HEK293 (cell line): ENCODE measurements around the gene SYNE1.

Experiments used
- BCL11A ChIP-seq: fragments of 450-650 bp; formaldehyde crosslinking; IDR thresholded peaks from 2 replicates; pipeline ENCODE4 v1.5.1; 2016; ENCODE audit warnings: low read depth, missing biosample characterization, missing genetic modification characterization
- ELK4 ChIP-seq: IDR thresholded peaks from 2 replicates; pipeline ENCODE4 v1.6.1; 2011; ENCODE audit warnings: mild to moderate bottlenecking, low read depth, low read length, borderline replicate concordance
- HOXA7 ChIP-seq: sonication (generic); formaldehyde crosslinking; IDR thresholded peaks from 2 replicates; pipeline ENCODE4 v1.8.1; 2022; ENCODE audit warnings: missing genetic modification reagents, borderline replicate concordance
- OSR2 ChIP-seq: fragments of 450-650 bp; formaldehyde crosslinking; IDR thresholded peaks from 2 replicates; pipeline ENCODE4 v1.5.1; 2016; ENCODE audit warnings: missing biosample characterization, missing genetic modification characterization
- YY1 ChIP-seq: fragments of 450-650 bp; formaldehyde crosslinking; IDR thresholded peaks from 2 replicates; pipeline ENCODE4 v1.5.1; 2018; ENCODE audit warnings: missing biosample characterization, missing genetic modification characterization
- ZBTB49 ChIP-seq: fragments of 450-650 bp; formaldehyde crosslinking; IDR thresholded peaks from 2 replicates; pipeline ENCODE4 v1.5.1; 2016; ENCODE audit warnings: missing biosample characterization, missing genetic modification characterization, low read depth
- ZNF274 ChIP-seq, 2 experiments: fragments of 200-500 bp in 1 of 2; fragments of 450-650 bp in 1 of 2; sonication (Bioruptor generic) in 1 of 2; formaldehyde crosslinking in 1 of 2; IDR thresholded peaks; 2 replicates each; pipeline versions ENCODE4 v1.5.1 to v1.6.1; 2014 to 2016; ENCODE audit warnings: borderline replicate concordance in 1 of 2, inconsistent platforms in 1 of 2, low read length in 1 of 2, missing biosample characterization in 1 of 2, missing genetic modification characterization in 1 of 2
- ZNF350 ChIP-seq: fragments of 450-650 bp; formaldehyde crosslinking; IDR thresholded peaks from 2 replicates; pipeline ENCODE4 v1.5.0; 2017; ENCODE audit warnings: missing biosample characterization, mild to moderate bottlenecking, missing genetic modification characterization
- ZNF48 ChIP-seq: fragments of 450-650 bp; formaldehyde crosslinking; IDR thresholded peaks from 2 replicates; pipeline ENCODE4 v1.5.1; 2016; ENCODE audit warnings: missing biosample characterization, missing genetic modification characterization
- TF ChIP-seq, protein P1 (sequence below): fragments of 450-650 bp; formaldehyde crosslinking; IDR thresholded peaks from 2 replicates; pipeline ENCODE4 v1.5.1; 2016; ENCODE audit warnings: missing biosample characterization, missing genetic modification characterization
- TF ChIP-seq, protein P2 (sequence below): fragments of 450-650 bp; formaldehyde crosslinking; IDR thresholded peaks from 2 replicates; pipeline ENCODE4 v1.5.1; 2017; ENCODE audit warnings: missing biosample characterization, missing genetic modification characterization

GRCh38 chr6:152463164-152463563 lies 174.0 kb downstream of the SYNE1 start:
- TF ChIP-seq, protein P1, sequence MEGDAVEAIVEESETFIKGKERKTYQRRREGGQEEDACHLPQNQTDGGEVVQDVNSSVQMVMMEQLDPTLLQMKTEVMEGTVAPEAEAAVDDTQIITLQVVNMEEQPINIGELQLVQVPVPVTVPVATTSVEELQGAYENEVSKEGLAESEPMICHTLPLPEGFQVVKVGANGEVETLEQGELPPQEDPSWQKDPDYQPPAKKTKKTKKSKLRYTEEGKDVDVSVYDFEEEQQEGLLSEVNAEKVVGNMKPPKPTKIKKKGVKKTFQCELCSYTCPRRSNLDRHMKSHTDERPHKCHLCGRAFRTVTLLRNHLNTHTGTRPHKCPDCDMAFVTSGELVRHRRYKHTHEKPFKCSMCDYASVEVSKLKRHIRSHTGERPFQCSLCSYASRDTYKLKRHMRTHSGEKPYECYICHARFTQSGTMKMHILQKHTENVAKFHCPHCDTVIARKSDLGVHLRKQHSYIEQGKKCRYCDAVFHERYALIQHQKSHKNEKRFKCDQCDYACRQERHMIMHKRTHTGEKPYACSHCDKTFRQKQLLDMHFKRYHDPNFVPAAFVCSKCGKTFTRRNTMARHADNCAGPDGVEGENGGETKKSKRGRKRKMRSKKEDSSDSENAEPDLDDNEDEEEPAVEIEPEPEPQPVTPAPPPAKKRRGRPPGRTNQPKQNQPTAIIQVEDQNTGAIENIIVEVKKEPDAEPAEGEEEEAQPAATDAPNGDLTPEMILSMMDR: no peak
- no peak for TF ChIP-seq OSR2 (tag by site-specific recombination)
- TF ChIP-seq HOXA7 (CRISPR knock-in tag): no peak
- TF ChIP-seq, protein P2, sequence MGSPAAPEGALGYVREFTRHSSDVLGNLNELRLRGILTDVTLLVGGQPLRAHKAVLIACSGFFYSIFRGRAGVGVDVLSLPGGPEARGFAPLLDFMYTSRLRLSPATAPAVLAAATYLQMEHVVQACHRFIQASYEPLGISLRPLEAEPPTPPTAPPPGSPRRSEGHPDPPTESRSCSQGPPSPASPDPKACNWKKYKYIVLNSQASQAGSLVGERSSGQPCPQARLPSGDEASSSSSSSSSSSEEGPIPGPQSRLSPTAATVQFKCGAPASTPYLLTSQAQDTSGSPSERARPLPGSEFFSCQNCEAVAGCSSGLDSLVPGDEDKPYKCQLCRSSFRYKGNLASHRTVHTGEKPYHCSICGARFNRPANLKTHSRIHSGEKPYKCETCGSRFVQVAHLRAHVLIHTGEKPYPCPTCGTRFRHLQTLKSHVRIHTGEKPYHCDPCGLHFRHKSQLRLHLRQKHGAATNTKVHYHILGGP: no peak
- TF ChIP-seq ELK4: no peak
- no peak for TF ChIP-seq ZNF274 (IDR thresholded peaks at IDR 0.05; ENCODE audit: low read length)
- no peak for TF ChIP-seq ZNF274 (tag by site-specific recombination; IDR thresholded peaks at IDR 0.05; ENCODE audit: borderline replicate concordance)
- TF ChIP-seq BCL11A (tag by site-specific recombination): no peak
- TF ChIP-seq ZBTB49 (tag by site-specific recombination): no peak
- TF ChIP-seq ZNF350 (tag by site-specific recombination): no peak
- TF ChIP-seq ZNF48 (tag by site-specific recombination): no peak
- TF ChIP-seq YY1: no peak
